GM12878 (cell line): Measurements from ENCODE around the gene HK2. TPM values are rescaled to one million over a fixed set of nuclear protein-coding genes. Genes with fewer than 3 reads are reported as not detected.
"Not testable (repeated sequence)": the region's sequence is repeated elsewhere in the genome, so short reads cannot be mapped to it uniquely, and the experiment has no call there.

Source experiments
- ATAC-seq: fragments of 200-7000 bp; cut with Tn5 transposase; 3 replicates; pipeline ENCODE4 v1.9.1; 2020; ENCODE audit warnings: mild to moderate bottlenecking, moderate library complexity
- BruUV-seq: library from RNA; stranded (reverse); fragments of 400-500 nt; replicated peaks from 2 replicates; lab custom pipeline; 2021; lab: Mats Ljungman, UMichigan
- CTCF ChIA-PET: fragments of 300-600 bp; sonication (Branson Sonifier 250); formaldehyde crosslinking; extraction: SDS; loops from one replicate; lab custom pipeline; 2021; ENCODE audit warnings: inconsistent platforms; lab: Yijun Ruan, JAX
- POLR2A ChIA-PET: fragments of 350-600 bp; formaldehyde crosslinking; extraction: SDS; loops from one replicate; lab custom pipeline; 2021; ENCODE audit warnings: inconsistent platforms; lab: Charles Lee
- RAD21 ChIA-PET: fragments of 300-600 bp; sonication (Branson Sonifier 250); formaldehyde crosslinking; loops from one replicate; lab custom pipeline; 2023; ENCODE audit warnings: antibody characterized with exemption; ENCODE audit not compliant: unreplicated experiment; lab: Charles Lee
- SMC1A ChIA-PET: fragments of 300-600 bp; sonication (Branson Sonifier 250); formaldehyde crosslinking; loops from one replicate; lab custom pipeline; 2023; ENCODE audit not compliant: unreplicated experiment, uncharacterized antibody; lab: Charles Lee
- DNase-seq: peaks from one replicate; pipeline ENCODE4 v3.0.0-alpha.2; 2011; ENCODE audit warnings: low read depth, low spot score
- FAIRE-seq: peaks from 3 replicates; lab custom pipeline; 2011; peaks lifted over from hg19 to GRCh38; lab: Jason Lieb, UNC
- H2AFZ ChIP-seq: 2 replicates; pipeline ENCODE4 v1.6.0; 2011; ENCODE audit warnings: low read depth, low read length, control low read depth; ENCODE audit not compliant: control insufficient read depth
- H3K27ac ChIP-seq: 2 replicates; pipeline ENCODE4 v1.5.1; 2011; ENCODE audit warnings: control low read depth; ENCODE audit not compliant: control insufficient read depth, insufficient read depth
- H3K27me3 ChIP-seq, 2 experiments: replicated peaks in 1 of 2; 2 replicates each; pipeline versions ENCODE4 v1.6.0 to v1.6.1; 2011; ENCODE audit warnings: low read length in 1 of 2; ENCODE audit not compliant: control insufficient read depth in 2 of 2, insufficient read depth in 2 of 2
- H3K36me3 ChIP-seq, 2 experiments: 2 replicates each; pipeline ENCODE4 v1.5.1; 2011; ENCODE audit warnings: low read length in 1 of 2; ENCODE audit not compliant: control insufficient read depth in 2 of 2, insufficient read depth in 2 of 2
- H3K4me1 ChIP-seq: 2 replicates; pipeline ENCODE4 v1.6.1; 2011; ENCODE audit warnings: mild to moderate bottlenecking, low read length, moderate library complexity, mixed read lengths; ENCODE audit not compliant: control insufficient read depth, insufficient read depth
- H3K4me2 ChIP-seq: 2 replicates; pipeline ENCODE4 v1.6.0; 2011; ENCODE audit warnings: control low read depth; ENCODE audit not compliant: control insufficient read depth, insufficient read depth
- H3K4me3 ChIP-seq: fragments of 200-600 bp; sonication (generic); 2 replicates; pipeline ENCODE4 v1.5.1; 2016
- H3K79me2 ChIP-seq: 2 replicates; pipeline ENCODE4 v1.6.0; 2011; ENCODE audit warnings: low read length; ENCODE audit not compliant: control insufficient read depth, insufficient read depth
- H3K9ac ChIP-seq: 2 replicates; pipeline ENCODE4 v1.8.0; 2011; ENCODE audit warnings: low read length, control low read depth, mixed read lengths; ENCODE audit not compliant: control insufficient read depth, insufficient read depth
- H3K9me3 ChIP-seq: replicated peaks from 3 replicates; pipeline ENCODE4 v1.5.1; 2011; ENCODE audit warnings: mild to moderate bottlenecking, low read length; ENCODE audit not compliant: control insufficient read depth, insufficient read depth
- H4K20me1 ChIP-seq: 2 replicates; pipeline ENCODE4 v1.6.0; 2011; ENCODE audit not compliant: control insufficient read depth, insufficient read depth
- CEBPB ChIP-seq, 2 experiments: fragments of 150-350 bp in 1 of 2; IDR thresholded peaks; 2 replicates each; pipeline ENCODE4 v1.6.1; 2012 to 2014; ENCODE audit warnings: low read depth in 2 of 2, low read length in 2 of 2, borderline replicate concordance in 1 of 2, inconsistent platforms in 1 of 2
- HDAC6 ChIP-seq: fragments of 200-600 bp; sonication (generic); IDR thresholded peaks from one replicate; pipeline ENCODE4 v1.8.0; 2017; ENCODE audit warnings: antibody characterized with exemption; ENCODE audit not compliant: unreplicated experiment
- SUPT20H ChIP-seq: IDR thresholded peaks from 2 replicates; pipeline ENCODE4 v1.6.1; 2011; ENCODE audit warnings: low read depth, mild to moderate bottlenecking, low read length, moderate library complexity, borderline replicate concordance; ENCODE audit not compliant: control insufficient read depth
- YBX1 ChIP-seq: fragments of 450-650 bp; IDR thresholded peaks from 2 replicates; pipeline ENCODE4 v1.6.1; 2016; ENCODE audit warnings: antibody characterized with exemption
- ZNF217 ChIP-seq: fragments of 450-650 bp; IDR thresholded peaks from 2 replicates; pipeline ENCODE4 v1.6.1; 2017; ENCODE audit warnings: antibody characterized with exemption, mild to moderate bottlenecking
- WGBS: methylation state at CpG from one replicate; pipeline ENCODE4 v1.1.6; 2016; ENCODE audit warnings: low lambda C conversion rate; ENCODE audit not compliant: insufficient replicate concordance, insufficient coverage; ENCODE audit errors: missing lambda C conversion rate; 5-methylcytosine and 5-hydroxymethylcytosine counted together
- in situ Hi-C: fragments of 300-500 bp; cut with MboI; formaldehyde crosslinking; loops from 9 replicates; pipeline ENCODE4 v1.14.3; 2018; ENCODE audit warnings: mixed read lengths
- intact Hi-C: fragments of 100-400 bp; cut with micrococcal nuclease; formaldehyde crosslinking; loops from one replicate; pipeline ENCODE4 v1.14.2; 2022; ENCODE audit not compliant: unreplicated experiment
- polyA plus RNA-seq, 11 experiments: library from polyadenylated mRNA; depleted of rRNA in 4 of 11; unstranded in 6 of 11; stranded (reverse) in 5 of 11; fragments of >200 nt; fragmentation: Nextera tagmentation in 4 of 11; fragmentation: Illumina TruSeq in 1 of 11; extraction: Ambion mirVana in 4 of 11; extraction: Trizol in 1 of 11; gene quantifications; 1 replicate in 1 of 11; 2 replicates in 10 of 11; pipeline versions ENCODE4 v1.2.1 to v1.2.3, GENCODE V29; 2011 to 2016; ENCODE audit warnings: inconsistent platforms in 2 of 11, missing spikeins in 2 of 11, low read depth in 1 of 11
- total RNA-seq, 4 experiments: library from RNA; depleted of rRNA in 3 of 4; stranded (reverse); fragments of >200 nt in 3 of 4; fragmentation: Illumina TruSeq in 1 of 4; extraction: Trizol in 1 of 4; gene quantifications; 2 replicates each; pipeline versions ENCODE4 v1.2.1 to v1.2.3, GENCODE V29; 2013 to 2021

HK2 gene
- total and polyA plus RNA-seq, 10 of the 15 experiments (the other 5 are each of a cell fraction or from before 2014, with no cell fraction given), result 5.0 to 73.1 (median 20.2) TPM

GRCh38 chr2:74792282-74792681 is 41.6 kb upstream of the HK2 start:
- intact Hi-C loops, result no loop called here
- no TSS peak for BruUV-seq
- DNase-seq (no peak), ATAC-seq (no peak), FAIRE-seq (no peak)
- CTCF ChIA-PET, result no interaction called here
- no peak overlapping the region for H3K9ac ChIP-seq
- H4K20me1 ChIP-seq, result no peaks in the 10 kb centered on the region
- RAD21 ChIA-PET, result no interaction called here
- H3K9me3 ChIP-seq, result no peaks in the 10 kb centered on the region; the same call in 2 of the 3 replicates
- 65% methylated on average over 5 of the region's 5 CpGs for WGBS
- no peak overlapping the region for H3K27ac ChIP-seq
- no peaks in the 10 kb centered on the region for H3K27me3 ChIP-seq
- no peaks in the 10 kb centered on the region for H3K36me3 ChIP-seq
- POLR2A ChIA-PET, result interaction anchor here (0.7 kb wide), 1 partner anchor 1513 kb away, joined by 4 read pairs; no protein-coding TSS in a partner anchor
- no peak overlapping the region for H2AFZ ChIP-seq
- H3K4me3 ChIP-seq, result no peak overlapping the region
- no peaks in the 10 kb centered on the region for H3K79me2 ChIP-seq
- TF ChIP-seq ZNF217, result no peak
- no peak for TF ChIP-seq HDAC6
- no peak for TF ChIP-seq YBX1
- no peak for TF ChIP-seq CEBPB (IDR thresholded peaks at IDR 0.05; ENCODE audit: borderline replicate concordance in 1 of 2, low read depth in 2 of 2, low read length in 2 of 2)
- TF ChIP-seq SUPT20H, result no peak
- in situ Hi-C loops, result no loop called here
- H3K4me2 ChIP-seq, result no peak overlapping the region
- SMC1A ChIA-PET, result no interaction called here
- H3K4me1 ChIP-seq, result no peaks in the 10 kb centered on the region

DNA sequence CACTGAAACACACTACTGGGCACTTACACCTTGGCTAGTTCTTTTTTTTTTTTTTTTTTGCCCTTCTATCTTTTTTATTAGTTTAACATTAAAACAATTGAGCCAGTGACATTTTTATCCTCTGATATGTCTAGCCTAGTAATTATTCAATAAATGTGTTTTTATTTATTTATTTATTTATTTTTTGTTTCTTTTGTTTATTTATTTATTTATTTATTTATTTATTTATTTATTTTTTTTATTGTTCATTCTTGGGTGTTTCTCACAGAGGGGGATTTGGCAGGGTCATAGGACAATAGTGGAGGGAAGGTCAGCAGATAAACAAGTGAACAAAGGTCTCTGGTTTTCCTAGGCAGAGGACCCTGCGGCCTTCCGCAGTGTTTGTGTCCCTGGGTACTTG is 39.0 kb upstream of the HK2 start:
- H3K4me3 ChIP-seq, CTCF ChIA-PET, FAIRE-seq, intact Hi-C loops, H3K27me3 ChIP-seq, H3K27ac ChIP-seq, BruUV-seq, DNase-seq, ATAC-seq, H3K9me3 ChIP-seq, in situ Hi-C loops, H3K9ac ChIP-seq, H3K36me3 ChIP-seq, POLR2A ChIA-PET, H2AFZ ChIP-seq, RAD21 ChIA-PET, H3K79me2 ChIP-seq, H3K4me1 ChIP-seq, H4K20me1 ChIP-seq, H3K4me2 ChIP-seq: not testable (repeated sequence)
- no CpG with 5 or more reads among the region's 2 CpGs for WGBS
- SMC1A ChIA-PET, result interaction anchor here (0.6 kb wide), 1 partner anchor 63 kb away, joined by 3 read pairs; no protein-coding TSS in a partner anchor
